IMR-90 (cell line): ENCODE measurements around the gene WFDC8. TPM values are rescaled to one million over a fixed set of nuclear protein-coding genes. Genes with fewer than 3 reads are reported as not detected.

Experiments
- ATAC-seq: fragments of 200-7000 bp; cut with Tn5 transposase; 2 replicates; pipeline ENCODE4 v1.9.1; 2020; ENCODE audit warnings: low read depth, mild to moderate bottlenecking, moderate library complexity
- BruUV-seq: library from RNA; stranded (reverse); fragments of 400-500 nt; replicated peaks from 2 replicates; lab custom pipeline; 2021; lab: Mats Ljungman, UMichigan
- CTCF ChIA-PET: fragments of 300-600 bp; formaldehyde crosslinking; extraction: SDS; loops from one replicate; lab custom pipeline; 2021; ENCODE audit warnings: antibody characterized with exemption; lab: Yijun Ruan, JAX
- POLR2A ChIA-PET: fragments of 300-600 bp; sonication (Branson Sonifier 250); formaldehyde crosslinking; loops from one replicate; lab custom pipeline; 2022; ENCODE audit warnings: antibody characterized with exemption; ENCODE audit not compliant: unreplicated experiment; lab: Charles Lee
- DNase-seq: peaks from one replicate; pipeline ENCODE4 v3.0.0; 2013
- H2AFZ ChIP-seq: replicated peaks from 2 replicates; pipeline ENCODE3; 2013; ENCODE audit warnings: low read length, mild to moderate bottlenecking; ENCODE audit not compliant: poor library complexity
- H2AK5ac ChIP-seq: 2 replicates; pipeline ENCODE4 v1.6.1; 2013; ENCODE audit warnings: low read depth, low read length, inconsistent platforms
- H2AK9ac ChIP-seq: replicated peaks from 2 replicates; pipeline ENCODE3; 2013; ENCODE audit warnings: mild to moderate bottlenecking, low read depth, low read length, moderate library complexity; ENCODE audit not compliant: poor library complexity
- H2BK120ac ChIP-seq: 2 replicates; pipeline ENCODE4 v1.6.1; 2013; ENCODE audit warnings: low read depth, low read length, inconsistent platforms
- H2BK15ac ChIP-seq: 3 replicates; pipeline ENCODE4 v1.6.1; 2013; ENCODE audit warnings: low read depth, low read length, inconsistent platforms
- H2BK20ac ChIP-seq: 2 replicates; pipeline ENCODE4 v1.6.1; 2013; ENCODE audit warnings: low read depth, mild to moderate bottlenecking, inconsistent platforms, low read length, moderate library complexity
- H2BK5ac ChIP-seq: 2 replicates; pipeline ENCODE4 v1.6.1; 2013; ENCODE audit warnings: mild to moderate bottlenecking, low read depth, low read length, inconsistent platforms; ENCODE audit not compliant: poor library complexity, severe bottlenecking
- H3K14ac ChIP-seq: replicated peaks from 2 replicates; pipeline ENCODE4 v1.6.1; 2013; ENCODE audit warnings: low read depth, low read length, inconsistent platforms
- H3K18ac ChIP-seq: 2 replicates; pipeline ENCODE4 v1.6.1; 2013; ENCODE audit warnings: low read depth, low read length, control low read depth
- H3K23ac ChIP-seq: 2 replicates; pipeline ENCODE4 v1.6.1; 2013; ENCODE audit warnings: low read depth, low read length, inconsistent platforms
- H3K27ac ChIP-seq: 2 replicates; pipeline ENCODE4 v1.5.1; 2013; ENCODE audit warnings: mild to moderate bottlenecking, control low read depth, low read length; ENCODE audit not compliant: insufficient read depth
- H3K27me3 ChIP-seq: 2 replicates; pipeline ENCODE4 v1.6.1; 2013; ENCODE audit warnings: low read length; ENCODE audit not compliant: control insufficient read depth, insufficient read depth
- H3K36me3 ChIP-seq: 2 replicates; pipeline ENCODE4 v1.6.1; 2013; ENCODE audit warnings: low read length, mixed read lengths; ENCODE audit not compliant: control insufficient read depth, insufficient read depth
- H3K4ac ChIP-seq: 2 replicates; pipeline ENCODE4 v1.6.1; 2013; ENCODE audit warnings: low read depth, low read length, inconsistent platforms
- H3K4me1 ChIP-seq: 2 replicates; pipeline ENCODE4 v1.6.1; 2013; ENCODE audit warnings: low read length, mixed read lengths; ENCODE audit not compliant: control insufficient read depth, insufficient read depth
- H3K4me2 ChIP-seq: 2 replicates; pipeline ENCODE4 v1.6.1; 2013; ENCODE audit warnings: low read depth, mild to moderate bottlenecking, control low read depth, low read length, moderate library complexity
- H3K4me3 ChIP-seq: 2 replicates; pipeline ENCODE4 v1.5.1; 2013; ENCODE audit warnings: low read depth, mild to moderate bottlenecking, control low read depth, low read length, moderate library complexity; ENCODE audit not compliant: insufficient read depth
- H3K56ac ChIP-seq: 2 replicates; pipeline ENCODE4 v1.6.1; 2013; ENCODE audit warnings: low read length, inconsistent platforms; ENCODE audit not compliant: insufficient read depth; ENCODE audit errors: extremely low read depth
- H3K79me1 ChIP-seq, 2 experiments: 2 replicates each; pipeline ENCODE4 v1.6.1; 2013; ENCODE audit warnings: low read length in 2 of 2, inconsistent platforms in 1 of 2, low read depth in 1 of 2
- H3K9ac ChIP-seq: 2 replicates; pipeline ENCODE4 v1.6.1; 2013; ENCODE audit warnings: low read depth, low read length, control low read depth
- H3K9me1 ChIP-seq: 2 replicates; pipeline ENCODE4 v1.6.1; 2013; ENCODE audit warnings: low read length, inconsistent platforms; ENCODE audit not compliant: insufficient read depth
- H3K9me3 ChIP-seq: 2 replicates; pipeline ENCODE4 v1.6.1; 2013; ENCODE audit warnings: low read length; ENCODE audit not compliant: control insufficient read depth, insufficient read depth
- H4K20me1 ChIP-seq: 2 replicates; pipeline ENCODE4 v1.6.1; 2013; ENCODE audit warnings: low read length, inconsistent platforms; ENCODE audit not compliant: insufficient read depth
- H4K5ac ChIP-seq: 2 replicates; pipeline ENCODE4 v1.6.1; 2013; ENCODE audit warnings: mild to moderate bottlenecking, low read depth, low read length, control low read depth
- H4K8ac ChIP-seq, 2 experiments: 2 replicates each; pipeline ENCODE4 v1.6.1; 2013; ENCODE audit warnings: low read depth in 2 of 2, low read length in 2 of 2, control low read depth in 1 of 2, inconsistent platforms in 1 of 2
- H4K91ac ChIP-seq: 2 replicates; pipeline ENCODE4 v1.6.1; 2013; ENCODE audit warnings: low read depth, low read length, inconsistent platforms; ENCODE audit not compliant: insufficient read depth
- CEBPB ChIP-seq: IDR thresholded peaks from 2 replicates; pipeline ENCODE4 v1.6.1; 2012; ENCODE audit warnings: low read depth, low read length, improper control_type of control experiment
- MAZ ChIP-seq: IDR thresholded peaks from 2 replicates; pipeline ENCODE4 v1.6.1; 2012; ENCODE audit warnings: low read depth, mild to moderate bottlenecking, low read length, improper control_type of control experiment, moderate library complexity, borderline replicate concordance
- SMC3 ChIP-seq: fragments of 150-350 bp; IDR thresholded peaks from 2 replicates; pipeline ENCODE4 v1.6.1; 2016; ENCODE audit warnings: low read depth, mild to moderate bottlenecking, antibody characterized with exemption, low read length, moderate library complexity
- dilution Hi-C: fragments of 300-500 bp; cut with HindIII; formaldehyde crosslinking; loops from one replicate; pipeline ENCODE4 v1.14.3; 2018; ENCODE audit warnings: low sequenced_read_pairs; ENCODE audit not compliant: unreplicated experiment
- in situ Hi-C: fragments of 300-500 bp; cut with MboI; formaldehyde crosslinking; loops from 3 replicates; pipeline ENCODE4 v1.14.3; 2019; ENCODE audit warnings: low sequenced_read_pairs, inconsistent platforms, mixed read lengths
- intact Hi-C: fragments of 100-400 bp; cut with micrococcal nuclease; formaldehyde crosslinking; loops from 2 replicates; pipeline ENCODE4 v1.10.0; 2022
- polyA plus RNA-seq, 3 experiments: library from polyadenylated mRNA; depleted of rRNA; stranded (reverse); fragments of >200 nt; gene quantifications; 2 replicates each; pipeline ENCODE4 v1.2.3, GENCODE V29; 2012; ENCODE audit warnings: low replicate concordance in 1 of 3
- total RNA-seq: library from RNA; depleted of rRNA; stranded (reverse); fragments of >200 nt; gene quantifications from 2 replicates; pipeline ENCODE4 v1.2.3, GENCODE V29; 2012

The WFDC8 gene
- total and polyA plus RNA-seq, 2 of the 4 experiments (the other 2 are of a cell fraction), result not detected

DNA sequence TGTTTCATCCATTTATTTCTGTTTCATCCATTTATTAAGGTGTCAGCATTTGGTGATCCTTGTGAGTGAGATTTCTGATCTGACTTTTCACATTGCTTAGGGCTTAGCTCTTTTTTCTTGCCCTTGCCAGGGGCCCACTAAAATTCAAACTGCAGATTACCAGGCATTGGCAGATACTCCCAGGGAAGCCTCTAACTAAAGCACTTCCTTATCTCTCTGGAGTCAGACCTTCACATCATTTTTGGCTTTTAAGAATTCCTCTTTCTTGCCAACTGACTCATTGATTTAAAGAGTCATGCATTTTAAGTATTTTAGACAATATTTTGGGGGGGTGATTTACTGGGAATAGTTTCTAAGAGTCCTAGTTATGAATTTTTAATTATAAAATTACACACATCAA, 2.6 kb upstream of the WFDC8 start:
- Histone ChIP-seq H2BK120ac (no peak overlapping the region), H3K56ac (no peak overlapping the region), H4K91ac (no peak overlapping the region), H3K4me1 (no peaks in the 10 kb centered on the region), H3K36me3 (no peaks in the 10 kb centered on the region), H3K9me3 (no peaks in the 10 kb centered on the region), H3K9ac (no peak overlapping the region), H3K79me1 (no peaks in the 10 kb centered on the region), H3K4me3 (no peak overlapping the region), H3K4ac (no peak overlapping the region), H2AFZ (no peak overlapping the region), H4K20me1 (no peaks in the 10 kb centered on the region), H4K5ac (no peak overlapping the region), H3K18ac (no peak overlapping the region), H2BK15ac (no peak overlapping the region), H4K8ac (no peak overlapping the region), H2AK5ac (no peak overlapping the region), H3K9me1 (no peaks in the 10 kb centered on the region), H3K27ac (no peak overlapping the region), H3K4me2 (no peak overlapping the region), H3K14ac (no peak overlapping the region), H3K27me3 (no peaks in the 10 kb centered on the region), H3K23ac (no peak overlapping the region), H2BK5ac (no peak overlapping the region), H2AK9ac (no peak overlapping the region), H2BK20ac (no peak overlapping the region)
- no peak for TF ChIP-seq CEBPB
- no peak for TF ChIP-seq MAZ
- TF ChIP-seq SMC3, result no peak
- no peak for ATAC-seq
- ChIA-PET CTCF (no interaction called here), POLR2A (no interaction called here)
- dilution Hi-C loops, result no loop called here
- no peak for DNase-seq
- in situ Hi-C loops, result no loop called here
- no TSS peak for BruUV-seq
- intact Hi-C loops, result no loop called here
